Measurements from ENCODE around the gene RIMS4. TPM values are rescaled to one million over a fixed set of nuclear protein-coding genes. Genes with fewer than 3 reads are reported as not detected.

RIMS4 gene
- total and polyA plus RNA-seq, 12 donors: 0.04 to 0.42 (median 0.13) TPM; not detected in 5

DNA sequence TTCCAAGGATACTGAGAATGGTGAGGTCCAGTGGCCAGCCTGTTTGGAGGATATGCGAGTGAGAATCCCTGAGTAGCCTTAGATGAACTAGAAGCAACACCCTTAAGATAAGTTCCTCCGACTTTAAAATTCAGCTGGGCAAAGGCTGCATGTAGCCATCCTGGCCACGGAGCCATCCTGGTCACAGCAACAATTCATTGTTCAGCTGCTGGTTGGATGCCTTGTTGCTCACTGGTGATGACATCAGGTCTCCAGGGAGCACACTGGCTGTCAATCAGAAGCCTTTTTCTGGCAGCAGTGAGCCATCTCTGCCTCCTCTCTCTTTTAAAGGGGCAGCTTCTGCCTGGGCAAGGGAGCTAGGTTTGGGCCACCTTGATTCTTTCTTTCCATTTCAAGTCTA, 22.4 kb upstream of the RIMS4 start:
- H3K4me3 ChIP-seq: no peak overlapping the region
- H3K27ac ChIP-seq: no peak overlapping the region
- H3K9me3 ChIP-seq: peaks cover 0 to 16% (median 0%) of the 10 kb centered on the region in 11 donors
- TF ChIP-seq, protein P1, sequence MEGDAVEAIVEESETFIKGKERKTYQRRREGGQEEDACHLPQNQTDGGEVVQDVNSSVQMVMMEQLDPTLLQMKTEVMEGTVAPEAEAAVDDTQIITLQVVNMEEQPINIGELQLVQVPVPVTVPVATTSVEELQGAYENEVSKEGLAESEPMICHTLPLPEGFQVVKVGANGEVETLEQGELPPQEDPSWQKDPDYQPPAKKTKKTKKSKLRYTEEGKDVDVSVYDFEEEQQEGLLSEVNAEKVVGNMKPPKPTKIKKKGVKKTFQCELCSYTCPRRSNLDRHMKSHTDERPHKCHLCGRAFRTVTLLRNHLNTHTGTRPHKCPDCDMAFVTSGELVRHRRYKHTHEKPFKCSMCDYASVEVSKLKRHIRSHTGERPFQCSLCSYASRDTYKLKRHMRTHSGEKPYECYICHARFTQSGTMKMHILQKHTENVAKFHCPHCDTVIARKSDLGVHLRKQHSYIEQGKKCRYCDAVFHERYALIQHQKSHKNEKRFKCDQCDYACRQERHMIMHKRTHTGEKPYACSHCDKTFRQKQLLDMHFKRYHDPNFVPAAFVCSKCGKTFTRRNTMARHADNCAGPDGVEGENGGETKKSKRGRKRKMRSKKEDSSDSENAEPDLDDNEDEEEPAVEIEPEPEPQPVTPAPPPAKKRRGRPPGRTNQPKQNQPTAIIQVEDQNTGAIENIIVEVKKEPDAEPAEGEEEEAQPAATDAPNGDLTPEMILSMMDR (IDR thresholded peaks at IDR 0.05): no peak
- ATAC-seq (peak in 3 of 8 donors; percentile 33 to 65 (median 40)), DNase-seq (no peak)
- H3K4me1 ChIP-seq: no peaks in the 10 kb centered on the region
- peaks cover 0 to 55% (median 23%) of the 10 kb centered on the region in 7 donors for H3K27me3 ChIP-seq
- intact Hi-C loops (cut with DNase I): no loop called here
- no peaks in the 10 kb centered on the region for H3K36me3 ChIP-seq
- 28 to 34% methylated on average over 3 of the region's 3 CpGs for WGBS, 2 donors

DNA sequence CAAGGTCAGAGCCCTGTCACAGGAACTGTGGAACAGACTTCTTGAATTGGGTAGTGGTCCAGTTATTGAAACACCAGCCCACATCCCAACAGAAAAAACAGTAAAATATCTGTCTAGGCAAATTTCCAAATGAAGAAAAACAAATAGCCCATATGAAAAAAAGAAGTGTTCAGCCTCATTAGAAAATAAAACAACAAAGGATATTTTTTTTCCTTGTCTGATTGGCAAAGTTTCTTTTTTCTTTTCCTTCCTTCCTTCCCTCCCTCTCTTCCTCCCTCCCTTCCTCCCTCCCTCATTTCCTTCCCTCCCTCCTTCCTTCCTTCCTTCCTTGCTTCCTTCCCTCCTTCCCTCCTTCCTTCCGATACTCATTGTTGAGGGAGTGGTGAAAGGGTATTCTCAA, 20.6 kb upstream of the RIMS4 start:
- Histone ChIP-seq H3K27ac (no peak overlapping the region), H3K36me3 (no peaks in the 10 kb centered on the region), H3K4me1 (no peaks in the 10 kb centered on the region), H3K27me3 (peaks cover 0 to 38% (median 10%) of the 10 kb centered on the region in 7 donors), H3K9me3 (peaks cover 0 to 16% (median 0%) of the 10 kb centered on the region in 11 donors), H3K4me3 (no peak overlapping the region)
- WGBS, 2 donors: 60 to 90% methylated on average over 1 of the region's 1 CpG
- TF ChIP-seq, protein P1 (IDR thresholded peaks at IDR 0.05): no peak
- ATAC-seq: no peak
- no peak for DNase-seq
- intact Hi-C loops (cut with DNase I): no loop called here

DNA sequence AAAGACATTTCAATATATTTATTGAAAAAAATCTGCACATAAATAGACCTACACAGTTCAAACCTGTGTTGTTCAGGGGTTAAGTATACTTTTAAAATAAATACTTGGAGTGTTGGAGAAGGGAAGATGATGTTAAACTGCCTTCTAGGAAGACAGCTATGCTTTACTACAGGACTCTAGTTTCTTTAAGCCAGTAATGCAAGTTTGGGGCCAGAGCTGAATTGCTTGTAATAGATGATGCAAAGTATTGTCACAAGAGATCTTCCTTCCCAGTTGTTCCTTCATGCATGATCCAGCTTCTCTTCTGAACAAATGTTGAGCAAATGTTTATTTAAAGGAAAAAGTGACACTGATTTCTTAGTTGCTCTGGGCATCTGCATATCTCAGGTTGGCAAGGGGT, 20.2 kb upstream of the RIMS4 start:
- Histone ChIP-seq H3K9me3 (peaks cover 0 to 16% (median 0%) of the 10 kb centered on the region in 11 donors), H3K4me1 (no peaks in the 10 kb centered on the region), H3K4me3 (no peak overlapping the region), H3K36me3 (no peaks in the 10 kb centered on the region), H3K27ac (no peak overlapping the region), H3K27me3 (peaks cover 0 to 35% (median 7%) of the 10 kb centered on the region in 7 donors)
- TF ChIP-seq, protein P1 (IDR thresholded peaks at IDR 0.05): no peak
- DNase-seq (no peak), ATAC-seq (no peak)
- intact Hi-C loops (cut with DNase I): no loop called here

DNA sequence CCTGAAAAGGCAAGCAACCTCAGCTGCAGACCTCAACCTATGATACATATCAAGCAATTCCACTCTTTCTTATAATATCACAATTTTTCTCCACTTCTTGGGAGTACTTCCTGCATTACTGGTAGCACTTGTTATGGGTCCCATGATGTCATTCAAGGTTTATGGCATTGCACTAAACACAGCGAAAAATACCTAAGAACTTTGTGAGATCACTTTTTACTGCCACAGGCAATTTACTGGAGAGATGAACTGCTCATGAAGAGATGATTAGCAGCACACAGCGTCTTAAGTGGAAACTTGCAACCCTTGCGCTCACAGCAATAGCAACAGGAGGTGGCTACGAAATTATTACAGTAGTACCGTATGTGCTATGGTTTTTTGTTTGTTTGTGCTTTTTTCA, 19.3 kb upstream of the RIMS4 start:
- DNase-seq (no peak), ATAC-seq (no peak)
- TF ChIP-seq, protein P1 (IDR thresholded peaks at IDR 0.05): no peak
- H3K4me1 ChIP-seq: no peaks in the 10 kb centered on the region
- peaks cover 0 to 35% (median 7%) of the 10 kb centered on the region in 7 donors for H3K27me3 ChIP-seq
- WGBS, 2 donors: 90 to 95% methylated on average over 5 of the region's 5 CpGs
- no peak overlapping the region for H3K4me3 ChIP-seq
- intact Hi-C loops (cut with DNase I): no loop called here
- no peaks in the 10 kb centered on the region for H3K36me3 ChIP-seq
- peaks cover 0 to 16% (median 0%) of the 10 kb centered on the region in 11 donors for H3K9me3 ChIP-seq
- H3K27ac ChIP-seq: no peak overlapping the region
